CD8-positive, alpha-beta memory T cell (primary cell): Measurements from ENCODE around the gene TMEM143. TPM values are rescaled to one million over a fixed set of nuclear protein-coding genes. Genes with fewer than 3 reads are reported as not detected.

Experiments used
- CTCF ChIA-PET: fragments of 350-600 bp; sonication (Branson Sonifier 250); formaldehyde crosslinking; loops from one replicate; lab custom pipeline; 2021; ENCODE audit warnings: antibody characterized with exemption; lab: Charles Lee
- POLR2A ChIA-PET: fragments of 350-600 bp; sonication (Branson Sonifier 250); formaldehyde crosslinking; loops from one replicate; lab custom pipeline; 2021; ENCODE audit warnings: antibody characterized with exemption; lab: Charles Lee
- DNase-seq, 5 donors: peaks; one replicate each; pipeline versions ENCODE4 v3.0.0 to v3.0.0-alpha.2; 2020 to 2022; ENCODE audit warnings: mixed read lengths in 1 of 5
- H3K27ac ChIP-seq: one replicate; pipeline ENCODE4 v1.7.0; 2013; ENCODE audit warnings: low read depth, mild to moderate bottlenecking, low read length, moderate library complexity
- H3K27me3 ChIP-seq: 2 replicates; pipeline ENCODE4 v1.7.0; 2013; ENCODE audit warnings: low read length, mild to moderate bottlenecking; ENCODE audit not compliant: insufficient read depth, poor library complexity, severe bottlenecking
- H3K36me3 ChIP-seq: 2 replicates; pipeline ENCODE4 v1.7.0; 2013; ENCODE audit warnings: mild to moderate bottlenecking, low read length, moderate library complexity; ENCODE audit not compliant: insufficient read depth
- H3K4me1 ChIP-seq: 2 replicates; pipeline ENCODE4 v1.7.0; 2013; ENCODE audit warnings: mild to moderate bottlenecking, low read length, moderate library complexity; ENCODE audit not compliant: insufficient read depth
- H3K4me3 ChIP-seq: 2 replicates; pipeline ENCODE4 v1.7.0; 2013; ENCODE audit warnings: mild to moderate bottlenecking, low read length
- H3K9me3 ChIP-seq: 2 replicates; pipeline ENCODE4 v1.7.0; 2013; ENCODE audit warnings: mild to moderate bottlenecking, low read length
- H3K27ac Mint-ChIP-seq, 8 donors: one replicate each; pipeline ENCODE4 v1.8.0; 2020 to 2021; ENCODE audit warnings: mixed read lengths in 8 of 8, mild to moderate bottlenecking in 6 of 8, inconsistent platforms in 3 of 8, moderate library complexity in 3 of 8
- H3K27me3 Mint-ChIP-seq, 2 donors: one replicate each; pipeline ENCODE4 v1.8.0; 2020 to 2021; ENCODE audit warnings: mixed read lengths in 2 of 2, mild to moderate bottlenecking in 1 of 2, moderate library complexity in 1 of 2
- H3K36me3 Mint-ChIP-seq, 3 donors: one replicate each; pipeline ENCODE4 v1.8.0; 2020 to 2021; ENCODE audit warnings: mixed read lengths in 3 of 3, inconsistent platforms in 1 of 3, mild to moderate bottlenecking in 1 of 3
- H3K4me1 Mint-ChIP-seq, 3 donors: one replicate each; pipeline ENCODE4 v1.8.0; 2020 to 2021; ENCODE audit warnings: mixed read lengths in 3 of 3, inconsistent platforms in 1 of 3, mild to moderate bottlenecking in 1 of 3
- H3K4me3 Mint-ChIP-seq, 7 donors: one replicate each; pipeline ENCODE4 v1.8.0; 2020 to 2021; ENCODE audit warnings: mixed read lengths in 7 of 7, mild to moderate bottlenecking in 6 of 7, moderate library complexity in 4 of 7, inconsistent platforms in 2 of 7
- H3K9me3 Mint-ChIP-seq, 5 donors: one replicate each; pipeline ENCODE4 v1.8.0; 2020 to 2022; ENCODE audit warnings: mixed read lengths in 5 of 5, mild to moderate bottlenecking in 3 of 5, moderate library complexity in 2 of 5, inconsistent platforms in 1 of 5
- polyA plus RNA-seq: library from polyadenylated mRNA; unstranded; fragments of 300-500 nt; fragmentation: Illumina TruSeq; gene quantifications from one replicate; pipeline ENCODE4 v1.2.3, GENCODE V29; 2021
- total RNA-seq, 2 experiments: library from RNA; stranded (reverse); gene quantifications; one replicate each; pipeline ENCODE4 v1.2.3, GENCODE V29; 2021

TMEM143 gene
- total and polyA plus RNA-seq, 3 experiments from 2014 or later = 9.2 to 15.8 (median 11.4) TPM

DNA sequence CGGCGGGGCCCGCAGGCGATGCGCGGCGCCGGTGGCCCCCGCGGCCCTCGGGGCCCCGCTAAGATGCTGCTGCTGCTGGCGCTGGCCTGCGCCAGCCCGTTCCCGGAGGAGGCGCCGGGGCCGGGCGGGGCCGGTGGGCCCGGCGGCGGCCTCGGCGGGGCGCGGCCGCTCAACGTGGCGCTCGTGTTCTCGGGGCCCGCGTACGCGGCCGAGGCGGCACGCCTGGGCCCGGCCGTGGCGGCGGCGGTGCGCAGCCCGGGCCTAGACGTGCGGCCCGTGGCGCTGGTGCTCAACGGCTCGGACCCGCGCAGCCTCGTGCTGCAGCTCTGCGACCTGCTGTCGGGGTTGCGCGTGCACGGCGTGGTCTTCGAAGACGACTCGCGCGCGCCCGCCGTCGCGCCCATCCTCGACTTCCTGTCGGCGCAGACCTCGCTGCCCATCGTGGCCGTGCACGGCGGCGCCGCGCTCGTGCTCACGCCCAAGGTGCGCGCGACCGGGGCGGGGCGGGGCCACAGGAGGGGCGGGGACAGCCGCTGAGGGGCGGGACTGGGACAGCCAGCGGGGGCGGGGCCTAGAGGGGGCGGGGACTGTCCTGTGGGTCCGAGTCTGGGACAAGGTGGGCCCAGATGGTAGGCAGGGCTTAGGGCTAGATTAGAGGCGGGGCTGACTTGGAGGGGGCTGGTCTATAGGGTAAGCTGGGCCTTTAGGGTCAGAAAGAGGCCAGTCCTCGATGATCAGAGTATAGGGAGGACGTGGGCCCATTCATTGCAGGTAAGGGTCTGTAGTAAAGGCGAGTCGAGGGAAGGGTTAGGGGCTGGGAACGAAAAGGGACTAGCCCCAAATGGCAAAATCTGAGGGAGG lies 34.9 kb upstream of the TMEM143 start:
- Histone ChIP-seq H3K27me3 (peaks cover 25% of the 10 kb centered on the region), H3K27ac (peak overlapping the region; percentile 57), H3K4me1 (peaks cover 36% of the 10 kb centered on the region), H3K4me3 (peak overlapping the region; percentile 35), H3K9me3 (no peaks in the 10 kb centered on the region), H3K36me3 (no peaks in the 10 kb centered on the region)
- POLR2A ChIA-PET = interaction anchor here (0.6 kb wide), 1 partner anchor 595 kb away, joined by 3 read pairs; the partner anchor contains the start of gene RUVBL2
- Mint-ChIP-seq H3K36me3 (no peaks in the 10 kb centered on the region), H3K4me1 (peaks cover 31 to 67% (median 43%) of the 10 kb centered on the region in 3 donors), H3K4me3 (peak overlapping the region; percentile 47 to 91 (median 75)), H3K9me3 (no peaks in the 10 kb centered on the region), H3K27me3 (peaks cover 28 to 31% of the 10 kb centered on the region in 2 donors), H3K27ac (peak overlapping the region in 7 of 8 donors; percentile 49 to 93 (median 84))
- CTCF ChIA-PET = no interaction called here
- peak; percentile 78 to 92 (median 83) for DNase-seq

DNA sequence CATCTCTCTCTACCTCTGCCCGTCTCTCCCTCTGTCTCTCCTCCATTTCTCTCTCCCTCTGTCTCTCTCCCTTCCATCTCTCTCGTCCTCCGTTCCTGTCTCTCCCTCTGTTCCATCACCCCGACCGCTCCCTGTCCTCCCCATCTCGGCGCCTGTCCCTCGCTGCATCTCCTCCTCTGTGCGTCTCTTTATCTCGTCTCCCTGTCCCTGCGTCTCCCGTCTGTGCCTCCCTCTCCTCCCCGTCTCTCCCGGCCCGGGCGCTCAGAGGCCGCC lies 34.3 kb upstream of the TMEM143 start:
- H3K36me3 ChIP-seq = no peaks in the 10 kb centered on the region
- H3K27ac ChIP-seq = peak overlapping the region; percentile 57
- Mint-ChIP-seq H3K4me1 (peaks cover 28 to 64% (median 39%) of the 10 kb centered on the region in 3 donors), H3K9me3 (no peaks in the 10 kb centered on the region), H3K27ac (peak overlapping the region; percentile 41 to 92 (median 84)), H3K4me3 (peak overlapping the region; percentile 82 to 94 (median 89)), H3K36me3 (no peaks in the 10 kb centered on the region), H3K27me3 (peaks cover 28 to 31% of the 10 kb centered on the region in 2 donors)
- ChIA-PET POLR2A (interaction anchor here (0.6 kb wide), 1 partner anchor 596 kb away, joined by 3 read pairs; the partner anchor contains the start of gene RUVBL2), CTCF (no interaction called here)
- DNase-seq = no peak
- peaks cover 40% of the 10 kb centered on the region for H3K4me1 ChIP-seq
- H3K9me3 ChIP-seq = no peaks in the 10 kb centered on the region
- H3K27me3 ChIP-seq = peaks cover 25% of the 10 kb centered on the region
- H3K4me3 ChIP-seq = peak overlapping the region; percentile 35

DNA sequence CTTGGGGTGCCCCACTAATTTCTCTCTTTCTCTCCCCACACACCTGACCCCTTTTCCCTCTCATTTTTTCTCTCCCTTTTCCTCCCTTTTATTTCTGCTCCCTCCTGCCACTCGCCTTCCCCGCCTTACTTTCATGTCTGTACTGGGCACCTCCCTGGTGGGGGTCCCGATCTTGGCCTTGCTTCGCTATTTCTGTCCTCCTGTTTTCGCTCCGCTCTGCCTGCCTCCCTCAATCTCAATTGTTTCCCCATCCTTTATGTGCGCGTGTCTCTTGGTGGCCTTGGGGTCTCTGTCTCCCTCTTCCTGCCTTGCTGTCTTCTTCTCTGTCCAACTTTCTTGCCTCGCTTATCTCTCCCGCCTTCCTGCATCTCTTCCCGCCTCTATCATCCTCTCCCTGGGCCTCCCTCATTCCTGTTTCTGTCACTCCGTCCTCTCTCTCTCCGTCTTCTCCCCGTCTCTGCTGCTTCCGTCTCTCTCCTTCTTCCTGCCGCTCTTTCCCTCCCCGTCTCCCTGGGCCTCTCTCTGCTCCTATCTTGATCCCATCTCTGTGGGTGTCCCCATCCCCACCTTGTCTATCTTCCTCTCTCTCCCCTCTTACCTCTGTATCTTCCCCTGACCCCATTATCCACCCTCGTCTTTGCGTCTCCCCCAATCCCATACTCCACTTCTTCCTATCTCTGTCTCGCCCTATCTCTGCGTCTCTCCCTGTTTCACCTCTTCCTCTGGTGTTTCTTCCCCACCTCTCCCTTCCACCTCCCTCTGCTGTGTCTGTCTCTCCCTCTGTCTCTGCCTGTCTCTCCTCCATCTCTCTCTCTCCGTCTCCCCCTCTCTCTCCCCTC lies 33.7 kb upstream of the TMEM143 start:
- no peaks in the 10 kb centered on the region for H3K9me3 ChIP-seq
- peaks cover 0 to 2% (median 0%) of the 10 kb centered on the region in 5 donors for H3K9me3 Mint-ChIP-seq
- CTCF ChIA-PET = no interaction called here
- H3K27me3 ChIP-seq = peaks cover 29% of the 10 kb centered on the region
- H3K36me3 ChIP-seq = no peaks in the 10 kb centered on the region
- H3K4me3 ChIP-seq = peak overlapping the region; percentile 35
- peaks cover 28 to 33% of the 10 kb centered on the region in 2 donors for H3K27me3 Mint-ChIP-seq
- H3K36me3 Mint-ChIP-seq = no peaks in the 10 kb centered on the region
- DNase-seq = no peak
- H3K27ac Mint-ChIP-seq = peak overlapping the region; percentile 41 to 92 (median 84)
- POLR2A ChIA-PET = no interaction called here
- H3K4me1 Mint-ChIP-seq = peaks cover 30 to 66% (median 39%) of the 10 kb centered on the region in 3 donors
- H3K4me1 ChIP-seq = peaks cover 40% of the 10 kb centered on the region
- H3K4me3 Mint-ChIP-seq = peak overlapping the region; percentile 82 to 94 (median 89)
- peak overlapping the region; percentile 57 for H3K27ac ChIP-seq

- Histone ChIP-seq H3K27me3 (peaks cover 29% of the 10 kb centered on the region), H3K27ac (no peak overlapping the region), H3K4me1 (peaks cover 41% of the 10 kb centered on the region), H3K4me3 (no peak overlapping the region), H3K36me3 (no peaks in the 10 kb centered on the region), H3K9me3 (no peaks in the 10 kb centered on the region)
- peaks cover 28 to 65% (median 35%) of the 10 kb centered on the region in 3 donors for H3K4me1 Mint-ChIP-seq
- CTCF ChIA-PET = no interaction called here
- peaks cover 0 to 2% (median 0%) of the 10 kb centered on the region in 5 donors for H3K9me3 Mint-ChIP-seq
- POLR2A ChIA-PET = no interaction called here
- no peaks in the 10 kb centered on the region for H3K36me3 Mint-ChIP-seq
- peaks cover 28 to 33% of the 10 kb centered on the region in 2 donors for H3K27me3 Mint-ChIP-seq
- H3K27ac Mint-ChIP-seq = peak overlapping the region in 2 of 8 donors; percentile 47 to 88
- DNase-seq = no peak
- no peak overlapping the region for H3K4me3 Mint-ChIP-seq
These were observed 33.1 kb upstream of the TMEM143 start for GRCh38 chr19:48396824-48397176.

- H3K27me3 ChIP-seq = peaks cover 29% of the 10 kb centered on the region
- H3K4me1 Mint-ChIP-seq = peaks cover 32 to 66% (median 37%) of the 10 kb centered on the region in 3 donors
- H3K9me3 Mint-ChIP-seq = peaks cover 0 to 2% (median 0%) of the 10 kb centered on the region in 5 donors
- H3K27me3 Mint-ChIP-seq = peaks cover 28 to 33% of the 10 kb centered on the region in 2 donors
- no peaks in the 10 kb centered on the region for H3K9me3 ChIP-seq
- no peaks in the 10 kb centered on the region for H3K36me3 ChIP-seq
- H3K27ac ChIP-seq = no peak overlapping the region
- POLR2A ChIA-PET = interaction anchor here (0.8 kb wide), 1 partner anchor 47 kb away, joined by 4 read pairs; no protein-coding TSS in a partner anchor
- H3K36me3 Mint-ChIP-seq = no peaks in the 10 kb centered on the region
- H3K27ac Mint-ChIP-seq = no peak overlapping the region
- DNase-seq = no peak
- H3K4me1 ChIP-seq = peaks cover 45% of the 10 kb centered on the region
- CTCF ChIA-PET = no interaction called here
- peak overlapping the region in 2 of 7 donors; percentile 23 to 56 for H3K4me3 Mint-ChIP-seq
- no peak overlapping the region for H3K4me3 ChIP-seq
These were observed 32.5 kb upstream of the TMEM143 start for GRCh38 chr19:48396016-48396823.

DNA sequence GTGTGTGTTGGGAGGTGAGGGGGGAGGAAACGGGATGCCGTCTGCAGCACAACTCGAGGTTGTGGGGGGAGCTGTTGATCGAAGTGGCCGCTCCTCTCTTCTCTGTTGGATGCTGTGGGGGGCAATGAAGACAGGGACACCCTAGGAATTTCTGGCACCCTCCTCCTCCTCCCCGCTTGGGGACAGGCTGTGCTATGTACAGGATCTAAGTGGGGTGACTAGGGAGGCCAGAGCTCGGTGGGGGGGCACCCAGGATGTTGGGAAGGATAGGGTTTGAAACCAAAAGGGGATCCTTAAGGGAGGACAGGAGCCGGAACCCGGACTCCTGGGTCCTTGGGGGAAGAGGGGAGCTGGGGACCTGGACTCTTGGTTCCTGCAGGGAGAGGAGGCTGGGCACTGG lies 31.8 kb upstream of the TMEM143 start:
- Mint-ChIP-seq H3K4me1 (peaks cover 32 to 66% (median 37%) of the 10 kb centered on the region in 3 donors), H3K4me3 (peak overlapping the region in 3 of 7 donors; percentile 23 to 61 (median 59)), H3K9me3 (peaks cover 0 to 2% (median 0%) of the 10 kb centered on the region in 5 donors), H3K27me3 (peaks cover 28 to 33% of the 10 kb centered on the region in 2 donors), H3K27ac (peak overlapping the region in 1 of 8 donors; percentile 23), H3K36me3 (peaks cover 0 to 6% (median 0%) of the 10 kb centered on the region in 3 donors)
- no peaks in the 10 kb centered on the region for H3K9me3 ChIP-seq
- DNase-seq = no peak
- peaks cover 45% of the 10 kb centered on the region for H3K4me1 ChIP-seq
- ChIA-PET CTCF (interaction anchor here (0.7 kb wide), 1 partner anchor 1815 kb away, joined by 4 read pairs; no protein-coding TSS in a partner anchor), POLR2A (interaction anchor here (0.6 to 0.8 kb wide), 3 partner anchors 48 to 75 kb away, joined by 3 to 5 read pairs (median 4); partner anchors contain the start of gene KCNJ14)
- no peaks in the 10 kb centered on the region for H3K36me3 ChIP-seq
- H3K27me3 ChIP-seq = peaks cover 29% of the 10 kb centered on the region
- H3K4me3 ChIP-seq = no peak overlapping the region
- H3K27ac ChIP-seq = no peak overlapping the region

DNA sequence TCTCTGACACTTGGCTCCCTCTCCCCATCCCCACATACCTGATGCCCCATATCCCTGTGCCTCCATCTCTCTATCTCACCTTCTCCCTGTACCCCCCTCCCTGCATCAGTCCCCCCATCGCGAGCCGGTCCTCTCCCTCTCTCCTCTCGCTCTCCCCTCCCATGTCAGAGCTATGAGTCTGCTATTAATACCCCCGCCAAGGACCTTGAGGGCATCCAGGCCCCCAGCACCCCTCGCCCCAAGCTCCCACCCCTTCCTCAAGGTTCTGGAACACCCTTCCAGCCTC lies 31.4 kb upstream of the TMEM143 start:
- peaks cover 28 to 33% of the 10 kb centered on the region in 2 donors for H3K27me3 Mint-ChIP-seq
- Histone ChIP-seq H3K9me3 (no peaks in the 10 kb centered on the region), H3K27ac (no peak overlapping the region), H3K4me1 (peaks cover 49% of the 10 kb centered on the region), H3K36me3 (no peaks in the 10 kb centered on the region), H3K27me3 (peaks cover 29% of the 10 kb centered on the region), H3K4me3 (no peak overlapping the region)
- no peak for DNase-seq
- ChIA-PET POLR2A (interaction anchor here (0.6 to 0.8 kb wide), 2 partner anchors 60 to 75 kb away, joined by 3 to 5 read pairs; partner anchors contain the start of gene KCNJ14), CTCF (interaction anchor here (0.7 kb wide), 1 partner anchor 1815 kb away, joined by 4 read pairs; no protein-coding TSS in a partner anchor)
- H3K4me3 Mint-ChIP-seq = peak overlapping the region in 4 of 7 donors; percentile 23 to 65 (median 50)
- peaks cover 0 to 8% (median 0%) of the 10 kb centered on the region in 3 donors for H3K36me3 Mint-ChIP-seq
- H3K27ac Mint-ChIP-seq = peak overlapping the region in 2 of 8 donors; percentile 23 to 32
- H3K4me1 Mint-ChIP-seq = peaks cover 32 to 66% (median 37%) of the 10 kb centered on the region in 3 donors
- peaks cover 0 to 2% (median 0%) of the 10 kb centered on the region in 5 donors for H3K9me3 Mint-ChIP-seq
